ENCODE data around the gene PPP2R5B. TPM values are rescaled to one million over a fixed set of nuclear protein-coding genes. Genes with fewer than 3 reads are reported as not detected.

PPP2R5B gene
- total RNA-seq, 1 donor from 2014 or later = 115 TPM

DNA sequence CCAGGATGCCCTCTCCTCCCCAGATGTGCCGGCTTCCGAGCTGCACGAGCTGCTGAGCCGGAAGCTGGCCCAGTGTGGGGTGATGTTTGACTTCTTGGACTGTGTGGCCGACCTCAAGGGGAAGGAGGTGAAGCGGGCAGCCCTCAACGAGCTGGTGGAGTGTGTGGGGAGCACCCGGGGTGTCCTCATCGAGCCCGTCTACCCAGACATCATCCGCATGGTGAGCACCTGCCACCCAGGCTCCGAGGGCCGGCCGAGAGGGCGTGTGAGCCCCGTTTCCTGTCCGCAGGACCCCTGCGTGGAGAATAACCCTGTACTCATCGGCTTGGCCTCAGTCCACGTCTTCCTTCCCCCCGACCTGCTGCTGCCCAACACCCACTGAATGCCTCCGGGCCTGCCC, 2.2 kb downstream of the PPP2R5B start:
- no peak overlapping the region for H3K4me3 ChIP-seq
- TF ChIP-seq, protein P1, sequence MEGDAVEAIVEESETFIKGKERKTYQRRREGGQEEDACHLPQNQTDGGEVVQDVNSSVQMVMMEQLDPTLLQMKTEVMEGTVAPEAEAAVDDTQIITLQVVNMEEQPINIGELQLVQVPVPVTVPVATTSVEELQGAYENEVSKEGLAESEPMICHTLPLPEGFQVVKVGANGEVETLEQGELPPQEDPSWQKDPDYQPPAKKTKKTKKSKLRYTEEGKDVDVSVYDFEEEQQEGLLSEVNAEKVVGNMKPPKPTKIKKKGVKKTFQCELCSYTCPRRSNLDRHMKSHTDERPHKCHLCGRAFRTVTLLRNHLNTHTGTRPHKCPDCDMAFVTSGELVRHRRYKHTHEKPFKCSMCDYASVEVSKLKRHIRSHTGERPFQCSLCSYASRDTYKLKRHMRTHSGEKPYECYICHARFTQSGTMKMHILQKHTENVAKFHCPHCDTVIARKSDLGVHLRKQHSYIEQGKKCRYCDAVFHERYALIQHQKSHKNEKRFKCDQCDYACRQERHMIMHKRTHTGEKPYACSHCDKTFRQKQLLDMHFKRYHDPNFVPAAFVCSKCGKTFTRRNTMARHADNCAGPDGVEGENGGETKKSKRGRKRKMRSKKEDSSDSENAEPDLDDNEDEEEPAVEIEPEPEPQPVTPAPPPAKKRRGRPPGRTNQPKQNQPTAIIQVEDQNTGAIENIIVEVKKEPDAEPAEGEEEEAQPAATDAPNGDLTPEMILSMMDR (IDR thresholded peaks at IDR 0.05) = no peak
- peak in 1 of 2 donors; percentile 62 for DNase-seq (ENCODE audit: low spot score in 2 of 2)
- H3K27ac ChIP-seq = no peak overlapping the region
- no peaks in the 10 kb centered on the region for H3K9me3 ChIP-seq
- H3K4me1 ChIP-seq = peaks cover 10 to 21% of the 10 kb centered on the region in 2 donors
- peaks cover 28 to 48% of the 10 kb centered on the region in 2 donors for H3K36me3 ChIP-seq
- intact Hi-C loops (cut with DNase I) = no loop called here
- no peaks in the 10 kb centered on the region for H3K27me3 ChIP-seq

DNA sequence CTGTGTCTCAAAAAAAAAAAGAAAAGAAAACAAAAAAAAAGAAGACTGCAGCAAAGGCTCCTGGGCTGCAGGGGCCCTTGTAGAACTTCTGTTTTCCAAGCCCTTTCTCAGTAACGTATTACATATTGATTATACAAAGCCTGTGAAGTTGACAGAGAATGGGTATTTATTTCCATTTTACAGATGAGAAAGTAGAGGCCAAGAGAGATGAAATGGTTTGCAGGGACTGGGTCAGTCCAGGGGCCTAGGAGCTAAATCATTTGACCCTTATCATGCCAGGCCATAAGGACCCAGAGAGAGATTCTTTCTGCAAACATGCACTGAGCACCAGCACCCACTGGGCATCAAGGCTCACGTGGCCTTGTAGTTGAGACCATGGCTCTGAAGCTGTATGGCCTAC, 4.5 kb downstream of the PPP2R5B start:
- H3K4me1 ChIP-seq = peaks cover 6 to 14% of the 10 kb centered on the region in 2 donors
- H3K4me3 ChIP-seq = no peak overlapping the region
- H3K9me3 ChIP-seq = no peaks in the 10 kb centered on the region
- H3K27ac ChIP-seq = no peak overlapping the region
- TF ChIP-seq, protein P1 (IDR thresholded peaks at IDR 0.05) = no peak
- no peaks in the 10 kb centered on the region for H3K27me3 ChIP-seq
- intact Hi-C loops (cut with DNase I) = no loop called here
- H3K36me3 ChIP-seq = peaks cover 47 to 69% of the 10 kb centered on the region in 2 donors
- DNase-seq (ENCODE audit: low spot score in 2 of 2) = no peak

DNA sequence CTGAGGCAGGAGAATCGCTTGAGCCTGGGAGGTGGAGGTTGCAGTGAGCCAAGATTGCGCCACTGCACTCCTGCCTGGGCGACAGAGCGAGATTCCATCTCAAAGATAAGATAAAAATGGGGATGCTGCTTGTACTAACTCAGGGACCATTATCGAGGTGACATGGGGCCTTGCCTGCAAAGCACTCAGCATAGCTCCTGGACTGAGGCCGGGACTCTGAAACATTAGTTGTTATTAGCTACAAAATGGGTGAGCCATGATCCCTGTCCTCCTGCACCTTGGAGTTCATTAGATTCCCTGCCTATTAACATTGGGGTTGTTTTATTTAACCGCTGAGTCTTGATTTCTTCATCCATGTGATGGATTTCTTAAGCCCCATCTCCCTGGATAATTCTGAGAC, 5.1 kb downstream of the PPP2R5B start:
- Histone ChIP-seq H3K27me3 (no peaks in the 10 kb centered on the region), H3K27ac (no peak overlapping the region), H3K4me3 (no peak overlapping the region), H3K36me3 (peaks cover 47 to 73% of the 10 kb centered on the region in 2 donors), H3K4me1 (peaks cover 6 to 14% of the 10 kb centered on the region in 2 donors), H3K9me3 (no peaks in the 10 kb centered on the region)
- intact Hi-C loops (cut with DNase I) = no loop called here
- DNase-seq (ENCODE audit: low spot score in 2 of 2) = no peak
- TF ChIP-seq, protein P1 (IDR thresholded peaks at IDR 0.05) = no peak

DNA sequence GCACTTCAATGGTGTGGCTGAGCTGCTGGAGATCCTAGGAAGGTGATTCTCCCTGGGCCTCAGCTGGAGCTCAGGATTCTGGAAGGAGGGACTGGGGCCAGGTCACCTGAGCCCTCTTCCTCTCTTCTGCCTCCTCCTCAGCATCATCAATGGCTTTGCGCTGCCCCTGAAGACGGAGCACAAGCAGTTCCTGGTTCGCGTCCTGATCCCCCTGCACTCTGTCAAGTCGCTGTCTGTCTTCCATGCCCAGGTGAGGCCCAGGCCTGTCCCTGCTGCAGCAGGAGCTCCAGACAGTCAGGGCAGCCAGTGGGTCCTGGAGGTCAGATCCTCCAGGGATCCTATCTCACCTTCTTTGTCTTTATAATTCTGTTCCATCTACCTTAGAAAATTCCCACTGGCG, 5.9 kb downstream of the PPP2R5B start:
- no peak for DNase-seq (ENCODE audit: low spot score in 2 of 2)
- H3K27me3 ChIP-seq = no peaks in the 10 kb centered on the region
- intact Hi-C loops (cut with DNase I) = no loop called here
- H3K9me3 ChIP-seq = no peaks in the 10 kb centered on the region
- TF ChIP-seq, protein P1 (IDR thresholded peaks at IDR 0.05) = no peak
- H3K4me1 ChIP-seq = peaks cover 6 to 10% of the 10 kb centered on the region in 2 donors
- no peak overlapping the region for H3K4me3 ChIP-seq
- no peak overlapping the region for H3K27ac ChIP-seq
- H3K36me3 ChIP-seq = peaks cover 47 to 76% of the 10 kb centered on the region in 2 donors

DNA sequence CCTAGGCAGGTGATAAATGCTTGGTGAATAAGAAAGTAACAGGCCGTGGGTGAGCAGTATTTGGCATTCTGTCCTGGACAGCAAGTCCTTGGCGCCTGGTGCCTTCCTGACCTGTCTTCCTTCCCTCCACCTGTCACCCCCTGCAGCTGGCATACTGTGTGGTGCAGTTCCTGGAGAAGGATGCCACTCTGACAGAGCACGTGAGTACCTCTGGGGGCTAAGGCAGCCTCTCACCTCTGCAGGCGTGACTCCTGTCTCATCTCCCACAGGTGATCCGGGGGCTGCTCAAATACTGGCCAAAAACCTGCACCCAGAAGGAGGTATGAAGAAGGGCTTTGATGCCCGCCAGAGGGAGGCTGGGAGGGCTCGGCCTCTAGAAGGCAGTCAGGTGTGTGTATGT, 6.8 kb downstream of the PPP2R5B start:
- H3K36me3 ChIP-seq = peaks cover 47 to 76% of the 10 kb centered on the region in 2 donors
- intact Hi-C loops (cut with DNase I) = no loop called here

More for the DNA sequence above, 6.8 kb downstream of the PPP2R5B start:
- Histone ChIP-seq H3K4me3 (no peak overlapping the region), H3K4me1 (peaks cover 0 to under 1% of the 10 kb centered on the region in 2 donors), H3K27me3 (no peaks in the 10 kb centered on the region), H3K27ac (no peak overlapping the region), H3K9me3 (no peaks in the 10 kb centered on the region)
- TF ChIP-seq, protein P1 (IDR thresholded peaks at IDR 0.05) = no peak
- no peak for DNase-seq (ENCODE audit: low spot score in 2 of 2)

All from ascending aorta (tissue), 2 donors.